Suppressor macrophage treated with lipopolysaccharide for 1 hour (primary cell): ENCODE results near the gene SUSD1.
A peak's percentile ranks its signal among the peaks of the same experiment; 100 is the strongest.

Source experiments
- DNase-seq, 3 donors: peaks; one replicate each; pipeline ENCODE4 v3.0.0-alpha.2; 2020 to 2022

The SUSD1 gene

GRCh38 chr9:112063151-112063550 is 111.9 kb downstream of the SUSD1 start:
- peak; percentile 73 to 79 (median 77) for DNase-seq

DNA sequence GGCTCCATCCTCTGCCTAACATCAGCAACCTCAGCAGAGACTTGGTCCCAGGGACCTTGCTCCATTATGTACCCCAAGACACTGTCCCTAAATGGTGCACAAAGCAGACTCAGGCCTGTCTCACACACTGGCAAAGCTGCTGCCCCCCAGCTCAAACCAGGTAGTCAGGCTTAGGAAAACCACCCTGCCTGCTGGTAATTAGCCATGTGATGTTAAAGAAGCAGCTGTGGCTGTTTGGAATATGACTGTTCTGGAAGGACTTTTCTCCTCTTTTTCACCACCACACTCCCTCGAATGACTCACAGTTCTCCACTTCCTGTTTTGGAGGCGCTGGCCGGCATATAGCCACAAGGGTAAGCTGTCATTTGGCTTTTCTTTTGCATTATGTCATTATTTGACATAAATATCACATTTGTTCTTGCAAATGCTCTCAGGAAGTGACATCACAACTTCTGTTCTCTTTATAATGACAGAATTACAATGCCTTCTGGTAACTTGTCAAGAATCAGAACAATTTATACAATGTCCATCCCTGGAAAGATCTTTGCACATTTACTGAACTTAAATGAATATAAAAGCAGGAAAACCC is 113.9 kb downstream of the SUSD1 start:
- DNase-seq: peak; percentile 92 to 100 (median 98)

DNA sequence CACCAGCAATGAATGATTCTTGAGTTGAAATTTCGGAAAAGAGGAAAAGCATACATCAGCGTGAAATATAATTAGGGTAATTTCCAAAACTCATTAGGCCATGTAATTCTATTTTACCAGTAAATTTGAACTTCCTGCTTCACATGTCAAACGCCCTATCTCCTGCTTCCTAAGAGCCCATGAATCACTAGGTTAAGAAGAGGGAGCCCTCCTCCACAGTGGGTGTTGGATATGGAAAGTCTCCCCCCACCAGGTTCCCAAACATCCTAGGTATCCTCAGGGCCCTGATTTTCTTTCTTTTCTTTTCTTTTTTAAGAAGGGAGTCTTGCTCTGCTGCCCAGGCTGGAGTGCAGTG is 115.2 kb downstream of the SUSD1 start:
- DNase-seq: peak; percentile 48 to 58 (median 49)

GRCh38 chr9:112059145-112059965 is 115.7 kb downstream of the SUSD1 start:
- peak; percentile 86 to 96 (median 90) for DNase-seq

DNA sequence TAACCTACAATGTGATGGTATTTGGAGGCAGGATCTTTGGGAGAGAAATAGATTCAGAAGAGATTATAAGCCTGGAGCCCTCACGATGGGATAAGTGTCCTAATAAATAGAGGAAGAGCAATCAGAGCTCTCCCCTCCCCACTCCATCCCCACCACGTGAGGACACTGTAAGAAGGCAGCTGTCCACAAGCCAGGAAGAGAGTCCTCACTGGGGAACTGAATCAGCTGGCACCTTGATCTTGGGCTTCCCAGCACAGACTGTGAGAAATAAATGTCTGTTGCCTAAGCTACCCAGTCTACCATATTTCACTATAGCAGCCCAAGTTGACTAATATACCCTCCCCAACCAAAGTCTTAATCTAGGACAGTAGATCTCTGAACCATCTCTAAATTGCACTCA is 118.1 kb downstream of the SUSD1 start:
- DNase-seq: peak in 2 of 3 donors; percentile 38 to 46

GRCh38 chr9:112054916-112055315 is 120.2 kb downstream of the SUSD1 start:
- no peak for DNase-seq

DNA sequence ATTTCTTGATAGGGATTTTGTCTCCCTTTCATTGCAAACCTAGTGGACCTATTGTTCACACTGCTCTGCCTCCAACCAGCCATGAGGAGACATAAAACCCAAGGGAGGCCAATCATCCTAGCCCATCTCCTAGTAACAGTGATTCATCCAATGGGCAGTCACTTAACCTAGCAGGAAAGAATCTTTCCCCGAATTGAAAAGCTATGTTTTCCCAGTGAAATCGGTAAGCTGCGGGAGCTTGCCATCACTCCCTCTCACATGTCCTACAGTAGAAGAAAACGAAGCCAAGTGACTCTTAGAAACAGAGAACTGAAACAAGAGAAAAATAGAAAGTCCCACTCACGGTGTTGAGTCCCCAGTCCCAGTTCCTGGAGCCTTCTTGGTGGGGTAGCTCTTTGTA is 123.3 kb downstream of the SUSD1 start:
- no peak for DNase-seq

DNA sequence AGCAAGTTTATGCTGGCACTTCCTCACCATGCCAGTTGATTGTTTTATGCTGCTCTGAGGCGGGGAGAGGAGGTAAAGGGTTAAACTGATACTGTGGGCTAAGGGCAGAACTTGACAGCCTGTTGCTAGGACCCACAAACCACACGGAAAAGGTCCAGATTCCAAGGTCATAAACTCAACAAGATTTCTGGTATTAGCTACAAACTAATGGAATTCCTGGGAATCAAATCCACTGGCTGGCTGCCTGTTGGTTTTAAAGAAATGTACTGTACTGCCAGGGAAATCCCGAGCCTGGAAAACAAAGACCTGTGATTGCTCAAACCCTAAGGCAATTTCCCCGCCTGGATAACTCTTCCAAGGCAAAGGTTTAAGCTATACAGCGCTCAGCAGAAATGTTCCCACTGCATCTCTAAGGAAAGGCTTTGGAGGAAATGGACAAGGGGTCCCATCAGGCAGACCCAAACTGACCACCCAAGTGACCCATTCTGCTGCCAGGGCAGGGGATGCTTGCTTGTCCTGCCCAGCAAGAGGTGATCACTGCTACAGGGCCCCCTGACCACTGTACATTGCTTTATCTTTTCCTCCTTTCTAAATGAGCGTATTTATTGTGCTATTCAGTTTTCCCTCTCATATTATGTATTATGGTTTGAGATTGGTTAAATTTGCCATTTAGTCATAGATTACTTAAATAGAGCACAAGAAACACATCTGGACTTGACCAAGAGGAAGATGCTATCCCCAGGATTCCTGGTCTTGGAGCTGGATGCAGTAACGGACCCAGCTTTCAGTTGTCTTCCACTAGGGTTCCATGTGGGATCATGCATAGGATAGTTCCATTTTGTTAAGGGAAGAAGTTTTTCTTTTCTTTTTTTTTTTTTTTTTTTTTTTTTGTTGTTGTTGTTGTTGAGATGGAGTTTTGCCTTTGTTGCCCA is 124.3 kb downstream of the SUSD1 start:
- no peak for DNase-seq

- no peak for DNase-seq
These were observed 125.1 kb downstream of the SUSD1 start for GRCh38 chr9:112049811-112050516.

DNA sequence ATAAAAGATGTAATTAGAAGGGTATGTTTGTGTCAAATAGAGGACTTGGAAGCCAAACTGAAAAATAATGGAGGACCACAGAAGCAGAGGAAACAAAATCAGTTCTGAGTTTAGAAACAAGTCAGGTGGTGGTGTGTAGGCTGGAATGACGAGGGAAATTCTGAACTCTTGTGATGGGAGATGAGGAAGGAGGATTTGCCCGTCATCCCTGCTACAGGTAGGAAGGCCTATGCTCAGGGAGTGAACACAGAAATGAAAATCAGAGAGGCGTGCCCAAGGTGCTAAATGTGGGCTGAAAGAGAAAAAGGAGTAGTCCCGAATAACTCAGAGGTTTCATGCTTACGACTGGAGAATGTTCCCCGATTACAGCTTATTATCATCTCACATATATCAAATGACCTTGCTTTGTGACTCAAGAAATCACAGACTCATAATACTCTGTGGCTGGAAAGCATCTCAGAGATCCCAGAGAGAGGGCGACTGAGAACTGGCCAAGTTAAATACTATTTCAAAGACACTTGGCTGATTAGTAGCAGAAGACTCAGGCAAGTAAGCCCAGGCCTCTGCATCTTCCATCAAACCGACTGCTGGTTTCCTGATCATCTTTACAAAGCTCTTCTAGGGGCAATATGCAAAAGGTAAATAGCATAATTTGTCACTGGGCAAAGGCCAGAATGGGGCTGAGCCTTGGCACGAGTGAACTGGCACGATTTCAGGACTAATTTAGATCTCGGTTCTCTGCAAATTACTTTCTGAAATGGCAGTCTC is 126.0 kb downstream of the SUSD1 start:
- DNase-seq: no peak

- no peak for DNase-seq
These were observed 127.5 kb downstream of the SUSD1 start for GRCh38 chr9:112047538-112048066.

DNA sequence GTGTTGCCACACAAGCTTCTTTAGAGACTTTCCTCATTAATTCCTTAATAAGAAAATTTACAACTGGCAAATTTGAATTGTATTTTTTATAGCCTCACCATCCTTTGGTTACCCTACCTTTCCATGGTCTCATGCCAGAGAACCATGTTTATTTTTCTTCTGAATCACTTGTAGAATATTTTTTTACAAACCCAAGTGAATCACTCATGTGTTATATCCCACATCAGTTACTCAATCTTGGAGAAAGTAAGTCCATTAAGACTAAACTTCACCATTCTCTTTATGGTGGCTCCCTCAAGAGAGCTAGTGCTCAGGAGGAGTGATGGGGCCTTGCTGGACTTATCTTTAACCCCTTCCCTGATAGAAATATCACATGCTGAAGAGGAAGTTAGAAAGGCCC is 128.9 kb downstream of the SUSD1 start:
- DNase-seq: no peak

GRCh38 chr9:112044881-112045280 is 130.2 kb downstream of the SUSD1 start:
- DNase-seq: no peak

DNA sequence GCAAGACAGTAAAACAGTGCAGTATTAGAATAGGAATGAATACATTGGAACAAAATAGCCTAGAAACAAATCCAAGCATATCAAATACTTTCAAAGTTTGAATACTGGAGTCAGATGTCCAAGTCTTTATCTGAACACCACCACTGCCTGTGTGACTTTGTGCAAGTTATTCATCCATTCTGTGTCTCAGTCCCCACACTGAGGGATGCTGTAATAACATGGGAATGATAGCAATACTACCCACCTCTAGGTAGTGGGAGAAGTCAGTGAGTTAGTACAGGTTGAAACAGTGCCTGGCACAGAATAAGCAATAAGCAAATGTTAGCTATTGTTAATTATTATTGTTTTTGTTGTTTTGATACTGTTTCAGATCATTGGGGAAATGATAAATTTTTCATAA is 130.9 kb downstream of the SUSD1 start:
- DNase-seq: no peak

- DNase-seq: no peak
These were observed 131.7 kb downstream of the SUSD1 start for GRCh38 chr9:112043423-112043822.

- no peak for DNase-seq
These were observed 132.3 kb downstream of the SUSD1 start for GRCh38 chr9:112042769-112043168.

DNA sequence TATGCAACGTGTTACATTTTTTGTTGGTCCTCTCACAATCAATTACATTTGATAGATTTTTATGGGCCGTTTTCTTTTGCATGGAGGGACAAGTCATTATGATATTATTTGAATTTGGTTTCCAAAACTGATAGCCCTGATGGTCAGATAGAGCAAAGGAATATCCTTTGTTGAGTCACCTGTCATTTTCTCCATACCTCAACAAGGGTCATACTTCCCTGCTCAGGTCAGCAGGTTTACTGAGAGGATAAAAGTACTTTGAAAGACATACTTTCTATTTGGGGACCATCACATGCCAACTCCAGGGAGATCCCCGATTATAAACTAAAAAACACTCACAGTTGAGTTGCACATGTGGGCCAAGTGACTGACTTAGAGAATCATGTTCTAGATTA is 132.9 kb downstream of the SUSD1 start:
- no peak for DNase-seq

DNA sequence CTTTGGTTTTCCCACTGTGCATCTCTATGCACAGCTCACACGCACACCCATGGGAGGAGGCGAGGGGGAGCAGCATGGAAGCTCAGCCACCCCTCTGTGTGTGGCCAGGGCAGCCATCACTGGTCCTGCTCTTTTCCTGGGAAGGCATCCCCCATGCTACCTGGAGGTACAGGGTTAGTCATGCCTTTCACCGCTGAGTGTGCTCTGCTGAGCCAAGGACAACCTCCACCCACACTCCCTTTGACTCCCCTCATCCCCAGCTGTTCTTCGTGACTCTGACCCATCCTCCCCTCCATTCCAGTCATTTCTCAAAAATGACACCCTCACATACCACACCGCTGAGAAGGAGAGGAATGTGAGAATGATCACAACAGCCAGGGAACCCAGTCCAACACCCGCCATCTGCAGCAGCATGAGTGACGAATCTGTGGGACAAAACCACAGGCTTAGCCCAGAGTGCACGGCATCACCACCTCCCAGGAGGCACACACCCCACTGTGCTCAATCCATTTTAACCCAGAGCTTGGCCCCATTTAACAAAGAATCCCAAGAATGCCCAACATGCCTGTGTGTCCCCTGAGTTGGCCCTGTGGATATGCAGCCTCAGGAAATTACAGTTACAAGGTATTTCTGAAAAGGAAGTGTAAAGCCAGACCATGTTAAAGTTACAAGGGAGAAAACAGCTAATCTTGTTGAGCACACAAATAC is 133.4 kb downstream of the SUSD1 start:
- no peak for DNase-seq

DNA sequence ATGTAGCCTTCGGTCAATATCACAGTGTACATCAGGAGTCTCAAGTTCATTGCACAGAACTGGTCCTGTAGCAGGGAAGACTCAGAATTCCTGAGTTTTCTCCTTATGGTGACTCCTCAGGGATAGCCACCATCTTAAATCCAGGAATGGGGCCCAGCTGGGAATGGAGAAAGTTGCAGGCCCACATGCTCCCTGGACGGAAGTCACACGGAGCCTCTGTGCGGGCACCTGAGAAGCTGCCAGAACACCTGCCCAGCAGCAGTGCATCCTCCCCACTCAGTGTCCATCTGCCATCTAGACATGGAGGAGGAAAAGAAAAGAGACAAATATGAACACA is 133.9 kb downstream of the SUSD1 start:
- DNase-seq: no peak

DNA sequence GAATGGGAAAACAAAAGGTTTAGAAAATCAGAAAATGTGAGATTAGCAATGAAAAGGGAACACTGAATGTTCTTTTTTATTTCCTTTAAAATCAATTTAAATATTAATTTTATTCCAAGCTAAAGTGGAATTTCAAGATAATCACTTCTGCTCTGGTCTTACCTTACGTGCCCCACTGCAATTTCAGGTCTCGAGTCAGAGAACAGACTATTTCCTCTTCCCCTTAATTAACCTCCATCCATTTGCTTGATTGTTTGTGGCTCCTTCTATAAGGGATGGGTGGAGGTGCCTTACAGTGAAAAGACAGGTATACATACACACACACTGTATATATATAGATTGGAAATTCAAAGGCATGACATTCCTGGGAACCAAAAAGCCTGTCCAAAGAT is 137.1 kb downstream of the SUSD1 start:
- DNase-seq: no peak

DNA sequence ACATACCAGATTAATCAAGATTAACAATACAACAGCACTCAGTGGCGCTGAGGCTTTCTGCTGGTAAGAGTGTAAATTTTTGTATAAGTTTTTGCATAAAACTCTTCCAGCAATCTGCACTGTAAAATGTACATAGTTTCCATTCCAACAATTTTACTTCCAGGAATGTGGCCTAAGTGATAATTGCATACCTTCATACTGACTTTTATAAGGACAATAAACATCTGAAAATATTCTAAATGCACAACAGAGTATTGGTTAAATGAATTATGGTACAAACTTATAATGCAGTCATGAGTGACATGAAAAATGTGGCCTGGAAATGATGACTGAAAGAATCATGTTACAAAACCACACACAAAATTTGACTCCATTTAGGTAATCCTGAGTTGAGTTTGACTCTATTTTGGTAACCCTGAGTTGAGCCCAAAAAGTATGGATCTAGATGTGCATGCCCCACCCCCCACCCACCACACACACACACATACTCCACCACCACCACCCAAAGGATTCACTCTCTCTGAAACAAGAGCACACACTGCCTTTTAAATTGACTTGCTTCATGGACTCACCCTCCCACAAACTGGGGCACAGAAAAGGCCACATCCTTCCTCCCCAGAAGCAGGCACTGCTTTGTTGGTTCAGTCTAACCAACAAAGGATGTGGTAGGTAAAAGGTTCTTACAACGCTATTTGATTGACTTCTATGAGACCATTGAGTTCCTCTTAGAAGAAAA is 137.6 kb downstream of the SUSD1 start:
- DNase-seq: no peak
